ENCODE results near the gene ZNF367.

The ZNF367 gene

DNA sequence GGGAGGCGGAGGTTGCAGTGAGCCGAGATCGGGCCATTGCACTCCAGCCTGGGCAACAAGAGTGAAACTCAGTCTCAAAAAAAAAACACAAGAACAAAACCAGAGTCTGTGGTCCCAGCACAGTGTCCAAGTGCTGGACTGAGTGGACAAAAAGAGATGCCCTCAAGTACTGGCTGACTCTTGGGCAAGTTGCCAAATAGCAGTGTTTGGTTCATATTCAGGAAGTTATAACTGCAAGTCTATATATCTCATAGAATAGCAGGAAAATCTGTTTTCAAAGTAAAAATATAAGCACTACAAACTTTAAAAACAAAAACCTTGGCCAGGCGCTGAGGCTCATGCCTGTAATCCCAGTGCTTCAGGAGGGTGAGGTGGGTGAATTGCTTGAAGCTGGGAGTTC lies 39.1 kb upstream of the ZNF367 start:
- no peak for TF ChIP-seq SPI1 (IDR thresholded peaks at IDR 0.05; ENCODE audit: low read depth, low read length)
- DNase-seq (ENCODE audit: insufficient read length, low spot score) (no peak), FAIRE-seq (no peak)

DNA sequence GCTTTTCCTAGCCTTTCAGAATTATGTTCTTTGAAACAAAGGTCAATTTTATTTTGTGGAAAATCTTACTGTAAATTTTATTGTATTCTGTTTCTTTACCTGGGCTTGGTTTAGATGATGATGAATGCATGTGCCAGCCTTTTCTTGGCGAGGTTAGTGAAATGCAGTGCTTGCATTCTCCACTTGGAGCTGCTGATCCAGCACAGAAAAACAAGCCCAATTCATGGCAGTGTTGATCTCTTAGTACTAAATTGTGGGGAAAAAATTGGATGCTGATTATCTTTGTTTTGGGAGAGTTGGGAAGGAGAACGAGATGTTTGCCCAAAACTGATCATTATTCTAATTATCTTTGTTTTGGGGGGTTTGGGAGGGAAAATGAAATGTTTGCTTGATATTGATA lies 35.5 kb upstream of the ZNF367 start:
- DNase-seq (ENCODE audit: insufficient read length, low spot score) (no peak), FAIRE-seq (no peak)
- TF ChIP-seq SPI1 (IDR thresholded peaks at IDR 0.05; ENCODE audit: low read depth, low read length) = no peak
- no peak for TF ChIP-seq TAF1 (IDR thresholded peaks at IDR 0.05; ENCODE audit: low read depth, low read length)
- TF ChIP-seq POLR2AphosphoS5 (IDR thresholded peaks at IDR 0.05; ENCODE audit: low read depth, low read length) = no peak
- no peak for TF ChIP-seq PAX5 (IDR thresholded peaks at IDR 0.05; ENCODE audit: insufficient read depth, low read length, severe bottlenecking)
- TF ChIP-seq POU2F2 (IDR thresholded peaks at IDR 0.05; ENCODE audit: low read depth, low read length) = no peak
- TF ChIP-seq POLR2A (IDR thresholded peaks at IDR 0.05; ENCODE audit: low read depth, low read length) = no peak

DNA sequence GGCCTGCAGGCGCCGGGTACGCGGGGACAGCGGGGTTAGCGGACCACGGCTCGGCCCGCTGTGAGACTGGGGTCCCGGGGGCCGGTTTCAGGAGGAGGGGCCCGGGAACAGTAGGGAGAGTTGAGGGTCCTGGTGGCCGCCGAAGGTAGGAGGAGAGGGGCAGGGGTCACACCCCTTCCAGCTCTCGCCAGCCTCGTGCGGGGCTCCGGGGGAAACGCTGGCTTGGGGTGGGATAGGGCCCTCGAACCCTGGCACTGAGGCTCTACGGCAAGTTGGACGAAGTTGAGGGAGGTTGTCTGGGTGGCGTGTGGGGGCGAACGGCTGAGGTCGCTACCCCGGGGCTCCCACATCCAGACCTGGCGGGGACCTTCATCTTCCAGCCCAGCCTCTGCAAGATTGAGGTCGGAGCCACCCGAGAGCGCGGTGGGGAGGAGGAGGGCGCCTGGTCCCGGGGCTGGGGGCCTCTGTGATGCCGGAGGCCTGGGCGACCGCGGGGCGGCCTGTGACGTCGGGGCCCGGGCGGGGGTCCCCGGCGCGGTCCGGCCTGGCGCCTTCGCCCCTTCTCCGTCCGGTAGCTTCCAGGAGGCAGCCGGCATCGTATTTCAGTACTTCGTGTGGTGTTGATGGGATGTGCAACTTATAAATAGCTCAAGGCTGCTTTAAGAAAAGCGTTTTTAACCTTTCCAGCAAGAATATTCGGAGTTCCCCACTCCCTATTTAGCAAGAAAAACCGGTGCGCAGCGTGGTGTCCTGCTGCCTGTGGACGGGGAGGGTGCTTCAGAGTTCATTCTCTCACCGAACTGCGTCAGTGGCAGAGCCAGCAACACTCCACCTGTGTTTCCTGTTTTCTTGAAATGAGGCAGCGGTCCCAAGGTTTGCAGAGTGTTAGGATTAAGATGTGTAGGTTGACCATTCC lies 32.7 kb upstream of the ZNF367 start:
- DNase-seq (ENCODE audit: insufficient read length, low spot score) (peak; percentile 14), FAIRE-seq (no peak)
- no peak for TF ChIP-seq POLR2A (IDR thresholded peaks at IDR 0.05; ENCODE audit: low read depth, low read length)
- TF ChIP-seq TAF1 (IDR thresholded peaks at IDR 0.05; ENCODE audit: low read depth, low read length) = no peak
- no peak for TF ChIP-seq PAX5 (IDR thresholded peaks at IDR 0.05; ENCODE audit: insufficient read depth, low read length, severe bottlenecking)
- TF ChIP-seq POLR2AphosphoS5 (IDR thresholded peaks at IDR 0.05; ENCODE audit: low read depth, low read length) = no peak
- no peak for TF ChIP-seq POU2F2 (IDR thresholded peaks at IDR 0.05; ENCODE audit: low read depth, low read length)
- TF ChIP-seq SPI1 (IDR thresholded peaks at IDR 0.05; ENCODE audit: low read depth, low read length) = no peak

DNA sequence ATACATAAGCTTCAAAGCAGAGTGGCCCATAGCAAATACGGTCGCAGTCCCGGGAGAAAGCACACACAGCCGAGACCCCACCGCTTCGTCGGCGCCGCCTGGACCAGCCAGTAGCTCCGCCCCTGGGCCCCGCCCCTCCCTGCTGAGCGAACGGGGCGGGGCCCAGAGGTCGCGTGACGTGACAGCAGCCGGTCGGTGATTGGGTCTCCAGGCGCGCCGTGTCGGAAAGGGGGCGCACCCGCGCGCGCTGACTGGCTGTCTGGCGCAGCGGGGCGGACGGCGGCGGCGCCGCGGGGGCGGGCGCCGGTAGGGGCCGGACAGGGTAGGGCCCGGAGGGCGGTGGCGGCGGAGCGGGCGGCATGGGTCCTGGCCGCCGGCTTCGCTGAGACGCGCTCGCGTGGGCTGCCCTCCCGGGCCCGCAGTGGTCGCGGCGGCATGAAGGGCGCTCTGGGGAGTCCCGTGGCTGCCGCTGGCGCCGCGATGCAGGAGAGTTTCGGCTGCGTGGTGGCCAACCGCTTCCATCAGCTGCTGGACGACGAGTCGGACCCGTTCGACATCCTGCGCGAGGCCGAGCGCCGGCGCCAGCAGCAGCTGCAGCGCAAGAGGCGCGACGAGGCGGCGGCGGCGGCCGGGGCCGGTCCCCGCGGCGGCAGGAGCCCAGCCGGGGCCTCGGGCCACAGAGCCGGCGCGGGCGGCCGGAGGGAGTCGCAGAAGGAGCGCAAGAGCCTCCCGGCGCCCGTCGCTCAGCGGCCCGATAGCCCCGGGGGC lies 31.9 kb upstream of the ZNF367 start, which contains the start of gene HABP4:
HABP4 (plus strand) TSS at position 325 of the 768 bp plus-strand sequence; CDS start at position 436, 111 bp downstream.
- DNase-seq (ENCODE audit: insufficient read length, low spot score) = peak; percentile 93
- TF ChIP-seq POU2F2 (IDR thresholded peaks at IDR 0.05; ENCODE audit: low read depth, low read length) (no peak), SPI1 (IDR thresholded peaks at IDR 0.05; ENCODE audit: low read depth, low read length) (no peak)
- FAIRE-seq = peak; percentile 97

DNA sequence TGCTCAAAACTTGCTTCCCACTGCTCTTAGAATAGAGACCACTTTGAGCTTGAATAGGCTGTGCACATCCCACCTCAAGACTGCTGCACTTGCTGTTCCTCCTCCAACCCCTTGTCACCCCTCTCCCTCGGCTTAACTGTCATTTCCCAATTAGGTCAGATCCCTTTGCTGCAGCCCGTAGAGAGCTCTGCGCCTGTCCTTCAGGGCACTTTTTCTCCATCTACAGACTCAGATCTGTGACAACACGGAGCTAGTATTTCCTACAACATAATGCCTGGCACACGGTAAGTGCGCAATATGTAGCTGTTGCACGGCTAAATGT lies 31.3 kb upstream of the ZNF367 start:
- no peak for TF ChIP-seq POLR2AphosphoS5 (IDR thresholded peaks at IDR 0.05; ENCODE audit: low read depth, low read length)
- no peak for TF ChIP-seq TAF1 (IDR thresholded peaks at IDR 0.05; ENCODE audit: low read depth, low read length)
- no peak for TF ChIP-seq POLR2A (IDR thresholded peaks at IDR 0.05; ENCODE audit: low read depth, low read length)
- TF ChIP-seq PAX5 (IDR thresholded peaks at IDR 0.05; ENCODE audit: insufficient read depth, low read length, severe bottlenecking) = no peak
- TF ChIP-seq SPI1 (IDR thresholded peaks at IDR 0.05; ENCODE audit: low read depth, low read length) = no peak
- no peak for TF ChIP-seq POU2F2 (IDR thresholded peaks at IDR 0.05; ENCODE audit: low read depth, low read length)
- FAIRE-seq (no peak), DNase-seq (ENCODE audit: insufficient read length, low spot score) (no peak)

DNA sequence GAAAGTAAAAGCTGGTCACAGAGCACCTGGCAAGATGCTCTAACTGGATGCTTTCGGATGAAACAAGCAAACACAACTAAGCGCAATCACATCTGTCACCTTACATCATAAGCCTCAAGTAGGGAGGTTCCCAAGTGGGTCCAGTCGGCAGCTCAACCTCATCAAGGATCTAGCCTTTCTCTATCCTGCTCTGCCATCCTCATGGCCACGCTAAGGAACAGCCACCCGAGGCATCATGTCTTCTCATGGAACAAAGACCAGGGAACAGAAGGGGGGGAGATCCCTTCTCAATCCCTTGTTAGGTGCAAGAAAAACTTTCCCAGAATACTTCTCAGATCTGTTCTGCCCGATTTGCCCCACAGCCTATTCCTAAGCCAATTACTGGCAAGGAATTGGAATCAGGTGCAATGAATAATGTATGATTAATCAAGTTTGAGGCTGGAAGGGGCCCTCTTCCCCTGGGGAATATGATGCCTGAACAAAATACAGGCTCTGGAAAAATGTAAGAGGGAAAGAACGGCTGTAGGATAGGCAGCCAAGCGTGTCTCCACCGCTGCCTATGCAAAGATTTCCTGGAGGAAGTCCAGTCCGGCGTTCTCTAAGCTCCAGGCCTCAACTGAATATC lies 30.5 kb upstream of the ZNF367 start:
- FAIRE-seq (no peak), DNase-seq (ENCODE audit: insufficient read length, low spot score) (no peak)
- TF ChIP-seq POLR2A (IDR thresholded peaks at IDR 0.05; ENCODE audit: low read depth, low read length) = no peak
- no peak for TF ChIP-seq POLR2AphosphoS5 (IDR thresholded peaks at IDR 0.05; ENCODE audit: low read depth, low read length)
- TF ChIP-seq POU2F2 (IDR thresholded peaks at IDR 0.05; ENCODE audit: low read depth, low read length) = no peak
- no peak for TF ChIP-seq TAF1 (IDR thresholded peaks at IDR 0.05; ENCODE audit: low read depth, low read length)
- no peak for TF ChIP-seq PAX5 (IDR thresholded peaks at IDR 0.05; ENCODE audit: insufficient read depth, low read length, severe bottlenecking)
- TF ChIP-seq SPI1 (IDR thresholded peaks at IDR 0.05; ENCODE audit: low read depth, low read length) = no peak

DNA sequence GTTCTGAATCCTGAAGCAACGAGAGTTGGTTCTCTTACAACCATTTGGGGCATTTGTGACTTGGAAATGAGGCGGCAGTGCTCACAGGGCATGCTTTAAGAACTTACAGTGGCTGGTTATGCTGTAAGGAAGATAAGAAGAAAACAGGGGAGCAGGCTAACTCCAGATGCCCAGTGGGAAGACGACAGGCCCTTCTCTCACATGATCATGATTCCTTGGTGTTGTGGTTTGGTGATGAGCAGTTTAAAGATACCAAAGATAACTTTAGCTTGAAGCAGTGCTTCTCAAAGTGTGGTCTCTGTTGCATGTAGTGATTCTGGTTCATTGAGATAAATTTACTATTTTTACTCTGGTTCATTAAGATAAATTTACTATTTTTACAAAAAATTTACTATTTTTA lies 29.2 kb upstream of the ZNF367 start:
- FAIRE-seq (no peak), DNase-seq (ENCODE audit: insufficient read length, low spot score) (no peak)
- TF ChIP-seq SPI1 (IDR thresholded peaks at IDR 0.05; ENCODE audit: low read depth, low read length) = no peak

DNA sequence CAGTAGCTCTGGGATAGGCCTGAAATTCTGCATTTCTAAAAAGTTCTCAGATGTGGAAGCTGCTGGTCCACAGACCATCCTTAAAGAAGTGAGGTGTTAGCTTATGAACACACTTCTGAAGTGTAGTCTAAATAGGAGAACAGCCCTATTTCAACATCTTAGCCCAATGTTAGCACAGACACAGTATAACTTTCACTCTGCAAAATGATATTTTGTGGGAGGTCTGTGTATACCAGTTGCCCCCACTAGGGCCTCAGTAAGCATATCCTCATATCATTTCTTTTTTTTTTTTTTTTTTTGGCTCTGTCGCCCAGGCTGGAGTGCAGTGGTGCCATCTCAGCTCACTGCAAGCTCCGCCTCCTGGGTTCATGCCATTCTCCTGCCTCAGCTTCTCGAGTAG lies 24.3 kb upstream of the ZNF367 start:
- no peak for DNase-seq (ENCODE audit: insufficient read length, low spot score)
- TF ChIP-seq PAX5 (IDR thresholded peaks at IDR 0.05; ENCODE audit: insufficient read depth, low read length, severe bottlenecking) = no peak
- no peak for FAIRE-seq

DNA sequence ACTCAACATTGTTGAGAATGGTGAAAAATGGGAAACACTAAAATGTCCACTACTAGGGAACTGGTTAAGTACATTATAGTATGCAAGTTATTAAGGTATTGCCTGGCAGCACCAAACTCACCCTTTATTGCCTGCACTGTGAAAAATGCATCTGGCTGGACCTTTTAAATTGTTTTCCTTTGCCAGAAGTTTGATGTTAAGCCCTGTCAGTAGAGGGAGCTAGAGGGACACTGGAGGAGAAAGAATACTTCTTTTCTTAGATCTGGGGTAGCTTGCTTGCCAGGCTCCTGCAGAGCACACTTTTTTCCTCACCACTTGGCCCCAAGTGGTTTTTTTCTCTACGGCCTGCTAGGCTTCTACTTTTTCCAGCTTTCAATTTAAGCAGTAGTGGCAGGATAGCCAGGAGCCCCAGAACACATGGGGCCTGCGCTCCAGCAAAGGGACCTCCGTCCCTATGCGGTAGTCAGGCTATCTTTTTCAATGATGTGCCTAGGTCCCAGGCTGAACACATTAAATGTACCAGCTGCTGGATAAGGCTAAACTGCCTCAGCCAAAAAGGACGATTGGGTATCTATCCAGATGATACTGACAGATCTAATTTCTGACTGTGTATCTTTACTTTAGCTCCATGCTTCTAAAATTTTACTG lies 23.8 kb upstream of the ZNF367 start:
- TF ChIP-seq POLR2A (IDR thresholded peaks at IDR 0.05; ENCODE audit: low read depth, low read length) (no peak), POLR2AphosphoS5 (IDR thresholded peaks at IDR 0.05; ENCODE audit: low read depth, low read length) (no peak), SPI1 (IDR thresholded peaks at IDR 0.05; ENCODE audit: low read depth, low read length) (no peak), PAX5 (IDR thresholded peaks at IDR 0.05; ENCODE audit: insufficient read depth, low read length, severe bottlenecking) (no peak), POU2F2 (IDR thresholded peaks at IDR 0.05; ENCODE audit: low read depth, low read length) (no peak), TAF1 (IDR thresholded peaks at IDR 0.05; ENCODE audit: low read depth, low read length) (no peak)
- no peak for FAIRE-seq
- DNase-seq (ENCODE audit: insufficient read length, low spot score) = no peak
